IMR-90 (cell line): ENCODE measurements around the gene ADGRL3. TPM values are rescaled to one million over a fixed set of nuclear protein-coding genes. Genes with fewer than 3 reads are reported as not detected.

Experiments used
- ATAC-seq: fragments of 200-7000 bp; cut with Tn5 transposase; 2 replicates; pipeline ENCODE4 v1.9.1; 2020; ENCODE audit warnings: low read depth, mild to moderate bottlenecking, moderate library complexity
- BruUV-seq: library from RNA; stranded (reverse); fragments of 400-500 nt; replicated peaks from 2 replicates; lab custom pipeline; 2021; lab: Mats Ljungman, UMichigan
- CTCF ChIA-PET: fragments of 300-600 bp; formaldehyde crosslinking; extraction: SDS; loops from one replicate; lab custom pipeline; 2021; ENCODE audit warnings: antibody characterized with exemption; lab: Yijun Ruan, JAX
- POLR2A ChIA-PET: fragments of 300-600 bp; sonication (Branson Sonifier 250); formaldehyde crosslinking; loops from one replicate; lab custom pipeline; 2022; ENCODE audit warnings: antibody characterized with exemption; ENCODE audit not compliant: unreplicated experiment; lab: Charles Lee
- DNase-seq: peaks from one replicate; pipeline ENCODE4 v3.0.0; 2013
- H2AFZ ChIP-seq: replicated peaks from 2 replicates; pipeline ENCODE3; 2013; ENCODE audit warnings: low read length, mild to moderate bottlenecking; ENCODE audit not compliant: poor library complexity
- H2AK5ac ChIP-seq: 2 replicates; pipeline ENCODE4 v1.6.1; 2013; ENCODE audit warnings: low read depth, low read length, inconsistent platforms
- H2AK9ac ChIP-seq: replicated peaks from 2 replicates; pipeline ENCODE3; 2013; ENCODE audit warnings: mild to moderate bottlenecking, low read depth, low read length, moderate library complexity; ENCODE audit not compliant: poor library complexity
- H2BK120ac ChIP-seq: 2 replicates; pipeline ENCODE4 v1.6.1; 2013; ENCODE audit warnings: low read depth, low read length, inconsistent platforms
- H2BK15ac ChIP-seq: 3 replicates; pipeline ENCODE4 v1.6.1; 2013; ENCODE audit warnings: low read depth, low read length, inconsistent platforms
- H2BK20ac ChIP-seq: 2 replicates; pipeline ENCODE4 v1.6.1; 2013; ENCODE audit warnings: low read depth, mild to moderate bottlenecking, inconsistent platforms, low read length, moderate library complexity
- H2BK5ac ChIP-seq: 2 replicates; pipeline ENCODE4 v1.6.1; 2013; ENCODE audit warnings: mild to moderate bottlenecking, low read depth, low read length, inconsistent platforms; ENCODE audit not compliant: poor library complexity, severe bottlenecking
- H3K14ac ChIP-seq: replicated peaks from 2 replicates; pipeline ENCODE4 v1.6.1; 2013; ENCODE audit warnings: low read depth, low read length, inconsistent platforms
- H3K18ac ChIP-seq: 2 replicates; pipeline ENCODE4 v1.6.1; 2013; ENCODE audit warnings: low read depth, low read length, control low read depth
- H3K23ac ChIP-seq: 2 replicates; pipeline ENCODE4 v1.6.1; 2013; ENCODE audit warnings: low read depth, low read length, inconsistent platforms
- H3K27ac ChIP-seq: 2 replicates; pipeline ENCODE4 v1.5.1; 2013; ENCODE audit warnings: mild to moderate bottlenecking, control low read depth, low read length; ENCODE audit not compliant: insufficient read depth
- H3K27me3 ChIP-seq: 2 replicates; pipeline ENCODE4 v1.6.1; 2013; ENCODE audit warnings: low read length; ENCODE audit not compliant: control insufficient read depth, insufficient read depth
- H3K36me3 ChIP-seq: 2 replicates; pipeline ENCODE4 v1.6.1; 2013; ENCODE audit warnings: low read length, mixed read lengths; ENCODE audit not compliant: control insufficient read depth, insufficient read depth
- H3K4ac ChIP-seq: 2 replicates; pipeline ENCODE4 v1.6.1; 2013; ENCODE audit warnings: low read depth, low read length, inconsistent platforms
- H3K4me1 ChIP-seq: 2 replicates; pipeline ENCODE4 v1.6.1; 2013; ENCODE audit warnings: low read length, mixed read lengths; ENCODE audit not compliant: control insufficient read depth, insufficient read depth
- H3K4me2 ChIP-seq: 2 replicates; pipeline ENCODE4 v1.6.1; 2013; ENCODE audit warnings: low read depth, mild to moderate bottlenecking, control low read depth, low read length, moderate library complexity
- H3K4me3 ChIP-seq: 2 replicates; pipeline ENCODE4 v1.5.1; 2013; ENCODE audit warnings: low read depth, mild to moderate bottlenecking, control low read depth, low read length, moderate library complexity; ENCODE audit not compliant: insufficient read depth
- H3K56ac ChIP-seq: 2 replicates; pipeline ENCODE4 v1.6.1; 2013; ENCODE audit warnings: low read length, inconsistent platforms; ENCODE audit not compliant: insufficient read depth; ENCODE audit errors: extremely low read depth
- H3K79me1 ChIP-seq, 2 experiments: 2 replicates each; pipeline ENCODE4 v1.6.1; 2013; ENCODE audit warnings: low read length in 2 of 2, inconsistent platforms in 1 of 2, low read depth in 1 of 2
- H3K9ac ChIP-seq: 2 replicates; pipeline ENCODE4 v1.6.1; 2013; ENCODE audit warnings: low read depth, low read length, control low read depth
- H3K9me1 ChIP-seq: 2 replicates; pipeline ENCODE4 v1.6.1; 2013; ENCODE audit warnings: low read length, inconsistent platforms; ENCODE audit not compliant: insufficient read depth
- H3K9me3 ChIP-seq: 2 replicates; pipeline ENCODE4 v1.6.1; 2013; ENCODE audit warnings: low read length; ENCODE audit not compliant: control insufficient read depth, insufficient read depth
- H4K20me1 ChIP-seq: 2 replicates; pipeline ENCODE4 v1.6.1; 2013; ENCODE audit warnings: low read length, inconsistent platforms; ENCODE audit not compliant: insufficient read depth
- H4K5ac ChIP-seq: 2 replicates; pipeline ENCODE4 v1.6.1; 2013; ENCODE audit warnings: mild to moderate bottlenecking, low read depth, low read length, control low read depth
- H4K8ac ChIP-seq, 2 experiments: 2 replicates each; pipeline ENCODE4 v1.6.1; 2013; ENCODE audit warnings: low read depth in 2 of 2, low read length in 2 of 2, control low read depth in 1 of 2, inconsistent platforms in 1 of 2
- H4K91ac ChIP-seq: 2 replicates; pipeline ENCODE4 v1.6.1; 2013; ENCODE audit warnings: low read depth, low read length, inconsistent platforms; ENCODE audit not compliant: insufficient read depth
- ELK1 ChIP-seq: fragments of 150-350 bp; IDR thresholded peaks from 2 replicates; pipeline ENCODE4 v1.6.1; 2016; ENCODE audit warnings: low read depth, mild to moderate bottlenecking, low read length, moderate library complexity, borderline replicate concordance
- FOS ChIP-seq: fragments of 150-350 bp; IDR thresholded peaks from 2 replicates; pipeline ENCODE4 v1.6.1; 2016; ENCODE audit warnings: low read depth, low read length
- MAFK ChIP-seq: IDR thresholded peaks from 2 replicates; pipeline ENCODE4 v1.6.1; 2012; ENCODE audit warnings: low read depth, low read length, improper control_type of control experiment
- USF2 ChIP-seq: fragments of 150-350 bp; IDR thresholded peaks from 2 replicates; pipeline ENCODE4 v1.6.1; 2017; ENCODE audit warnings: mild to moderate bottlenecking, antibody characterized with exemption, low read length, low read depth
- WGBS, 2 experiments: methylation state at CpG; one replicate each; pipeline versions ENCODE4 v1.1.5 to v1.1.7; 2013; ENCODE audit warnings: missing lambda C conversion rate in 2 of 2; ENCODE audit not compliant: insufficient read length in 1 of 2; ENCODE audit errors: extremely low coverage in 2 of 2; 5-methylcytosine and 5-hydroxymethylcytosine counted together
- dilution Hi-C: fragments of 300-500 bp; cut with HindIII; formaldehyde crosslinking; loops from one replicate; pipeline ENCODE4 v1.14.3; 2018; ENCODE audit warnings: low sequenced_read_pairs; ENCODE audit not compliant: unreplicated experiment
- in situ Hi-C: fragments of 300-500 bp; cut with MboI; formaldehyde crosslinking; loops from 3 replicates; pipeline ENCODE4 v1.14.3; 2019; ENCODE audit warnings: low sequenced_read_pairs, inconsistent platforms, mixed read lengths
- intact Hi-C: fragments of 100-400 bp; cut with micrococcal nuclease; formaldehyde crosslinking; loops from 2 replicates; pipeline ENCODE4 v1.10.0; 2022
- polyA plus RNA-seq, 3 experiments: library from polyadenylated mRNA; depleted of rRNA; stranded (reverse); fragments of >200 nt; gene quantifications; 2 replicates each; pipeline ENCODE4 v1.2.3, GENCODE V29; 2012; ENCODE audit warnings: low replicate concordance in 1 of 3
- total RNA-seq: library from RNA; depleted of rRNA; stranded (reverse); fragments of >200 nt; gene quantifications from 2 replicates; pipeline ENCODE4 v1.2.3, GENCODE V29; 2012
- TF ChIP-seq, protein P1 (sequence below): conservative IDR thresholded peaks from 2 replicates; pipeline ENCODE4 v1.5.1; 2012; ENCODE audit warnings: mild to moderate bottlenecking, low read depth, low read length, improper control_type of control experiment

Gene ADGRL3
- total and polyA plus RNA-seq, 2 of the 4 experiments (the other 2 are of a cell fraction), result 0.46 to 2.5 TPM

DNA sequence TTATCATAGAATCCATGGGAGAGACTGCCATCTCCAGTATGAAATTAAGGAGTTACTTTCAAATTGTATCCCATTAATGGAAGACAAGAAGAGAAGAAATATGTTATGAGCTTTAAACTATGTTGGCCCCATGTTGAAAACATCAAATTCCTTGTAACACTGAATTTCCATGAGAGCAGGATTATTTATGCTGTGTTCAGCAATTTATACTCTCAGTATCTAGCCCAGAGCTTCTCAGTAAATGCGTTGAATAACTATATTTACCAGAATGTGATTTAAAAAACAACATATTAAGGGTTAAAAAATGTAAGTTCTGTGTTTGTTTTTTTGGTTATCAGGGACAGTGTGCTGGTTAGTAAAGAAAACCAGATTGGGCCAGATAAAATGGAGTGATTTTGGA is 74.2 kb downstream of the ADGRL3 start:
- Histone ChIP-seq H4K8ac (no peak overlapping the region), H3K79me1 (no peaks in the 10 kb centered on the region), H2BK20ac (no peak overlapping the region), H3K56ac (no peak overlapping the region), H3K9me3 (no peaks in the 10 kb centered on the region), H3K14ac (no peak overlapping the region), H4K91ac (no peak overlapping the region), H4K5ac (no peak overlapping the region), H3K4ac (no peak overlapping the region), H3K9me1 (no peaks in the 10 kb centered on the region), H3K23ac (no peak overlapping the region), H3K9ac (no peak overlapping the region), H3K18ac (no peak overlapping the region), H3K4me2 (no peak overlapping the region), H3K36me3 (no peaks in the 10 kb centered on the region), H3K4me3 (no peak overlapping the region), H3K27me3 (no peaks in the 10 kb centered on the region), H2BK120ac (no peak overlapping the region), H2AFZ (no peak overlapping the region), H4K20me1 (no peaks in the 10 kb centered on the region), H3K4me1 (no peaks in the 10 kb centered on the region), H2BK5ac (no peak overlapping the region), H2AK9ac (no peak overlapping the region), H2AK5ac (no peak overlapping the region), H3K27ac (no peak overlapping the region), H2BK15ac (no peak overlapping the region)
- no CpG with 5 or more reads among the region's 1 CpG for WGBS, 2 experiments
- CTCF ChIA-PET, result no interaction called here
- ATAC-seq (no peak), DNase-seq (no peak)
- intact Hi-C loops, result no loop called here
- TF ChIP-seq ELK1 (no peak), FOS (no peak), USF2 (no peak), MAFK (peak; percentile 68)
- TF ChIP-seq, protein P1, sequence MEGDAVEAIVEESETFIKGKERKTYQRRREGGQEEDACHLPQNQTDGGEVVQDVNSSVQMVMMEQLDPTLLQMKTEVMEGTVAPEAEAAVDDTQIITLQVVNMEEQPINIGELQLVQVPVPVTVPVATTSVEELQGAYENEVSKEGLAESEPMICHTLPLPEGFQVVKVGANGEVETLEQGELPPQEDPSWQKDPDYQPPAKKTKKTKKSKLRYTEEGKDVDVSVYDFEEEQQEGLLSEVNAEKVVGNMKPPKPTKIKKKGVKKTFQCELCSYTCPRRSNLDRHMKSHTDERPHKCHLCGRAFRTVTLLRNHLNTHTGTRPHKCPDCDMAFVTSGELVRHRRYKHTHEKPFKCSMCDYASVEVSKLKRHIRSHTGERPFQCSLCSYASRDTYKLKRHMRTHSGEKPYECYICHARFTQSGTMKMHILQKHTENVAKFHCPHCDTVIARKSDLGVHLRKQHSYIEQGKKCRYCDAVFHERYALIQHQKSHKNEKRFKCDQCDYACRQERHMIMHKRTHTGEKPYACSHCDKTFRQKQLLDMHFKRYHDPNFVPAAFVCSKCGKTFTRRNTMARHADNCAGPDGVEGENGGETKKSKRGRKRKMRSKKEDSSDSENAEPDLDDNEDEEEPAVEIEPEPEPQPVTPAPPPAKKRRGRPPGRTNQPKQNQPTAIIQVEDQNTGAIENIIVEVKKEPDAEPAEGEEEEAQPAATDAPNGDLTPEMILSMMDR, result no peak
- dilution Hi-C loops, result no loop called here
- no TSS peak for BruUV-seq
- in situ Hi-C loops, result no loop called here
- POLR2A ChIA-PET, result no interaction called here
